ENCODE data around the gene PLXNA2. TPM values are rescaled to one million over a fixed set of nuclear protein-coding genes. Genes with fewer than 3 reads are reported as not detected.

PLXNA2 gene
- polyA plus RNA-seq, 1 donor = 15.3 TPM

- no peak for DNase-seq
These were observed 153.5 kb downstream of the PLXNA2 start for GRCh38 chr1:208090388-208091301.

- DNase-seq = no peak
These were observed 154.3 kb downstream of the PLXNA2 start for GRCh38 chr1:208089761-208090370.

GRCh38 chr1:208089149-208089548 lies 155.0 kb downstream of the PLXNA2 start:
- DNase-seq = no peak

GRCh38 chr1:208088319-208088718 lies 155.9 kb downstream of the PLXNA2 start:
- no peak for DNase-seq

- no peak for DNase-seq
These were observed 158.3 kb downstream of the PLXNA2 start for GRCh38 chr1:208085655-208086515.

GRCh38 chr1:208084764-208085163 lies 159.4 kb downstream of the PLXNA2 start:
- no peak for DNase-seq

GRCh38 chr1:208084220-208084619 lies 160.0 kb downstream of the PLXNA2 start:
- DNase-seq = no peak

- no peak for DNase-seq
These were observed 160.5 kb downstream of the PLXNA2 start for GRCh38 chr1:208083715-208084085.

GRCh38 chr1:208083016-208083714 lies 161.0 kb downstream of the PLXNA2 start:
- no peak for DNase-seq

GRCh38 chr1:208081972-208082371 lies 162.2 kb downstream of the PLXNA2 start:
- DNase-seq = no peak

- DNase-seq = no peak
These were observed 163.5 kb downstream of the PLXNA2 start for GRCh38 chr1:208080396-208081286.

GRCh38 chr1:208079161-208079560 lies 165.0 kb downstream of the PLXNA2 start:
- DNase-seq = no peak

- no peak for DNase-seq
These were observed 165.4 kb downstream of the PLXNA2 start for GRCh38 chr1:208078752-208079151.

- no peak for DNase-seq
These were observed 166.7 kb downstream of the PLXNA2 start for GRCh38 chr1:208077232-208078075.

- DNase-seq = no peak
These were observed 169.8 kb downstream of the PLXNA2 start for GRCh38 chr1:208074353-208074752.

GRCh38 chr1:208071435-208072031 lies 172.7 kb downstream of the PLXNA2 start:
- DNase-seq = no peak

GRCh38 chr1:208069908-208070307 lies 174.3 kb downstream of the PLXNA2 start:
- DNase-seq = no peak

GRCh38 chr1:208069317-208069716 lies 174.9 kb downstream of the PLXNA2 start:
- DNase-seq = no peak

GRCh38 chr1:208068908-208069307 lies 175.3 kb downstream of the PLXNA2 start:
- DNase-seq = no peak

Data from left kidney (tissue), 2 donors.